GM15510 (cell line): ENCODE data around the gene UNKL.

ENCODE experiments used
- POLR2A ChIP-seq: IDR thresholded peaks from 3 replicates; pipeline ENCODE4 v1.6.1; 2011; ENCODE audit warnings: borderline replicate concordance; ENCODE audit not compliant: insufficient read length; ENCODE audit errors: extremely low read depth

UNKL gene

DNA sequence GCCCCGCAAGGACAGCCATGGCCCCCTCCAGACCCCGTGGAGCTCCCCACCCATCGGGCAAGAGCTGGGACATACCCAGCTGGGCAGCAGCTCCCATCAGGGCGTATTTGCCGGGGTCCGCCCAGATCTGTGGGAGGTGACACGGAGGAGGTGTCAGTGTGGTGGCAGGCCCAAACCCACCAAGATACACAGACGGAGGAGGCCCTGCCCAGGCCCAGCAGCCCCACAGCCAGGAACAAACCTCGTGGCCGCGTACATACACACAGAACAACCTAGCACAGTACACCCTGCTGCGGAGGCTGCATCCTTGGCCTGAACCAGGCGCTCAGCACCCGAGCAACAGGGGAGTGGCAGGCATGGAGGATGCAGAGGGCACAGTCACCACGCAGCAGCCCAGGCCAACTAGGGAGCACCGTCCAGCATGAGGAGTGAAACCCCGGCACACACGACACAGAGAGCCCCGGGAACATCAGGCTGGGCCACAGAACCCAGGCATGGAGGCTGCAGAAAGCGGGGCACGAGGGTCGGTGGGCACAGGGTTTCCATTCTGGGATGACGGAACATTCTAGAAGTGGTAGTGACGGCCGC, 34.8 kb upstream of the UNKL start:
- no peak for TF ChIP-seq POLR2A

GRCh38 chr16:1448536-1449116, 34.1 kb upstream of the UNKL start:
- no peak for TF ChIP-seq POLR2A

- TF ChIP-seq POLR2A: no peak
These were observed 33.5 kb upstream of the UNKL start for GRCh38 chr16:1447965-1448364.

- no peak for TF ChIP-seq POLR2A
These were observed 32.0 kb upstream of the UNKL start for GRCh38 chr16:1446296-1447080.

- TF ChIP-seq POLR2A: no peak
These were observed 31.2 kb upstream of the UNKL start for GRCh38 chr16:1445518-1446203.

GRCh38 chr16:1444730-1445517, 30.4 kb upstream of the UNKL start:
- no peak for TF ChIP-seq POLR2A

DNA sequence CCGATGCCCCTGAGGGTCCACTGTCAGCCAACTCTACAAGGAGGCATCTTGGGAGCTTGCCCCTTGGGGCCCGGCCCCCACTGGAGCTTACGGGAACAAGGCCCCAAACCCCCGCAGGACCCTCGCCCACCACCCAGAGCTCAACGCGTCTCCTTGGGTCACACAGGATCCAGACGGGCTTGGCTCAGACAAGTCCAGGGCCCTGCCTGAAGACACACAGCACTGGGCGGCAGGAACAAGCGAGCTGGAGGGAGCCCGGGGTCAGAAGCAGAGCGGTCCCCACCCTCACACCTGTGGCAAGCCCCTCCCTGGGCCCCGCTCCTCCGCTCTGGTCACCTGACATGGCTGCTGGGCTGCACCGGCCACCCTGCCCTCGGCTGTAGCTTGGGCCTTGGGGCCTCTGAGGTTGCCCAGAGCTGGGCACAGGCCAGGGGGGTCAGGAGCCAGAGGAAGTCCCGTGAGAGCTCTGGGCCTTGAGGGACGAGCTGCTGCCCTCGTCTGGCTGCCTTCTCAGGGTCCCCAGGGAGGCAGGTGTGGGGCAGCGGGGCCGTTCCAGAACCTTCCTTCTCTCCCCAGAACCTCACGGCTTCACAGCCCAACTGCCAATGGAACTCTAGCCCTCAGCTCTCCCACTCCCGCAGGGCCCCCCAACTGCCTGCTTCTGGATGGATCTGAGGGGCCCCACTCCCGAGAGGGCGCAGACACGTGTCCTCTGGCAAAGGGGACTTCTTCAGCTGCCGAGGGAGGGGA, 29.7 kb upstream of the UNKL start, which contains the start of gene CCDC154:
TSS of gene CCDC154 (minus strand) at position 577 of the 750 bp plus-strand sequence. CDS start at position 343, 234 bp downstream.
- TF ChIP-seq POLR2A: no peak

DNA sequence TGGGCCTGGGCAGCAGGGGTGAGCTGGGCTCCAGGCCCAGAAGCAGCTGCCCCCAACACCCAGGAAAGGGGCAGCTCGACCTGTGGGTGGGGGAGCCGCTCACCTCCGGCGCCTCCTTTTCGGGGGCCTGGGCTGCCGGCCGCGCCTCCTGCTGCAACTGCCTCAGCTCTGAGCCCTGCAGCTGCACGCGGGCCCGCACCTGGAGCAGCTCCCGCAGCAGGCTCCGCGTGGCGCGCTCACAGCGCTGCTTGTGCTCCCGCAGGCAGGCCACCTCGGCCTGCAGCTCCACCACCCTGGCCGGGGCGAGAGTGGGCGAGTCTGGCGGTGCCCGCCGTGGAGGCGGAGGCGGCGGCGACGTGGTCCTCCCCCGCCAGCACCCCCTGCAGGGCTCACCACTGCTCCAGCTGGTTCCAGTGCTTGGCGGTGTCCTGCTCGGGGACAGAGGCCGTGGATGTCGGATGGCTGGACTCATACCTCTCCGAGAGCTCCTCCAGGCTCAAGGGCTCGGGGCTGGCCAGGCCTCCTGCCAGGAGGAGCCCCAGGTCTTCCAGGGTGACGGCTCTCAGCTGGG, 29.0 kb upstream of the UNKL start:
- TF ChIP-seq POLR2A: no peak

- TF ChIP-seq POLR2A: no peak
These were observed 28.2 kb upstream of the UNKL start for GRCh38 chr16:1442697-1443096.

- no peak for TF ChIP-seq POLR2A
These were observed 26.9 kb upstream of the UNKL start for GRCh38 chr16:1441391-1441829.

DNA sequence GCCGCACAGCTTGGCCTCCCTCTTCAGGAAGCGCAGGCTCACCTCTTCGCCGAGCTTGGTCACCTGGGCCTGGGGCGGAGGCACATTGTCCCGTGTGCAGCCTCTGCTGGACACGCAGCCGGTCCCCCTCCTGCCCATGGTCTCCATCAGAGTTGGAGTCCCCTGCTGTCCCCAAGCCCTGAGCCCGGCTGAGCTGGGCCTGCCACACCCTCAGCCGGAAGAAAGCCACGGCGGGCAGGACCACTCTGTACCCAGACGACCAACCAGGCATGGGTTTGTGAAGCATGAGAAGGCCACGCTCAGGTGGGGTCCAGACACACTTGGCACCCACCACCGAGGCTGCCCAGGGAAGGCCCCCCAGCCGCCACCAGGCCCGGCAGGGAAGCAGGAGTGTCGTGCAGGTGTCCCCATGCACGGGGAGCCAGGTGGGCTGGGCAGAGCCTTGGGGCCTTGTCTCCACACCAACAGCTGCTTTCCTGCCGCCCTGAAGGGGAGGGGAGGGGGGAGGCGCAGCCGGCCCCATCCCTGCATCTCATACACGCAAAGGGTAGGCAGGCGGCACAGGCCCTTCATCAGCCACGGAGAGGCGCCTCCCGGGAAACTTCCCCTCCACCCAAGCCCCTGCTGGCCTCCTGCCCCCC, 24.7 kb upstream of the UNKL start:
- no peak for TF ChIP-seq POLR2A

DNA sequence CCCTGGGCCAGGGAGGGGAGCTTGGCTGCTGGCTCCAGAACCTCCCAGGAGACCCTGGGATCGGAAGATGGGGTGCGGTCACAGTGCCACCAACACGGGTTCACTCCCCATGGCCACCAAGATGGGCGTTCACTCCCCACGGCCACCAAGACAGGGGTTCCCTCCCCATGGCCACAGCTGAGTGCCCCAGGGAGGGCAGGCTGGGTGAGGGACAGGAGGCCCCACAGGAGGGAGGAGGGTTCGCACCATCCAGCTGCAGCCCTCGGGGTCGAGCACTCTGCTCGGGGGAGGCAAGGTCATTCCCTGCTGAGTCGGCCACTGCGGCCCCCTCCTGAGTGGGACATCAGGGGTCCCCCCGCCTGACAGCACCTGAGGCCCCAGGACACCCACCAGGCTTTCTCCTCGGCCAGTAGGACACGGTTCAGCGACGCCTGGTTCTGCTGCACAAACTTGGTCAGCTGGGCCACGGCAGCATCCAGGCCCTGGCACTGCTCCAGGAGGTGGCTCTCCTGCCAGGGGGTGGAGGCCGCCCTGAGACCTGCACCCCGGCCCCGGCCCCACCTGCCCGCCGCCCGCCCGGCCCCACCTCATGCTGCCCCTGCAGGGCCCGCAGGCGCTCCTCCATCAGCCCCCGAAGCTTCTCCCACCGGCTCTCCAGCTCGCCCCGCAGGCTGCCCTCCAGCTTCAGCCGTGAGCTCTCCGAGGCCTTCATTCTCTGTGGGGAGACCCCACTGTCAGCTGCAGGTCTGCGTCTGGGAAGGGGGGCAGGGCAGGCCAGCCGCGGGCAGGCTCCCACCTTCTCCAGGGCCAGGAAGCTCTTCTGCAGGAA, 23.9 kb upstream of the UNKL start:
- no peak for TF ChIP-seq POLR2A
